ENCODE measurements around the gene TMEM273. TPM values are rescaled to one million over a fixed set of nuclear protein-coding genes. Genes with fewer than 3 reads are reported as not detected.

Gene TMEM273
- total RNA-seq, 1 experiment from 2014 or later = 0.09 TPM

DNA sequence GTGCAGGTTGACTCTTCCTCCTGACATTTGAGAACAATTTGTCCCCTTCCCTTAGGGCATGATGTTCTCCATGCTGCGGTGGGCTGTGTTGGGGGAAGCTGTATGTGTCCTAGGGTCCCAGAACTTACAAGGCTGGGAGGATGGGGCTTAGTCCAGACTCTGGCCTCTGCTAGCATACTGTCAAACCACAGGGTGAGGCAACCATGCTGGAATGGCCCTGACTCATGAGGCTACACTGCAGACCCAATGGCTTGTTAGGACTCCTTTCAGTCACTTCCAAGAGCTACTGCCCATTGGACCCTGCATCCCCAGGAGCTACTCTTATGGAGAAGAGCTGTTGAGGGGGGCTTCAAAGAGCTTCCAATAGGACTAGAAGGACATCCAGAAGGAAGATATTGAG, 34.2 kb downstream of the TMEM273 start (continued):
- TF ChIP-seq, protein P1, sequence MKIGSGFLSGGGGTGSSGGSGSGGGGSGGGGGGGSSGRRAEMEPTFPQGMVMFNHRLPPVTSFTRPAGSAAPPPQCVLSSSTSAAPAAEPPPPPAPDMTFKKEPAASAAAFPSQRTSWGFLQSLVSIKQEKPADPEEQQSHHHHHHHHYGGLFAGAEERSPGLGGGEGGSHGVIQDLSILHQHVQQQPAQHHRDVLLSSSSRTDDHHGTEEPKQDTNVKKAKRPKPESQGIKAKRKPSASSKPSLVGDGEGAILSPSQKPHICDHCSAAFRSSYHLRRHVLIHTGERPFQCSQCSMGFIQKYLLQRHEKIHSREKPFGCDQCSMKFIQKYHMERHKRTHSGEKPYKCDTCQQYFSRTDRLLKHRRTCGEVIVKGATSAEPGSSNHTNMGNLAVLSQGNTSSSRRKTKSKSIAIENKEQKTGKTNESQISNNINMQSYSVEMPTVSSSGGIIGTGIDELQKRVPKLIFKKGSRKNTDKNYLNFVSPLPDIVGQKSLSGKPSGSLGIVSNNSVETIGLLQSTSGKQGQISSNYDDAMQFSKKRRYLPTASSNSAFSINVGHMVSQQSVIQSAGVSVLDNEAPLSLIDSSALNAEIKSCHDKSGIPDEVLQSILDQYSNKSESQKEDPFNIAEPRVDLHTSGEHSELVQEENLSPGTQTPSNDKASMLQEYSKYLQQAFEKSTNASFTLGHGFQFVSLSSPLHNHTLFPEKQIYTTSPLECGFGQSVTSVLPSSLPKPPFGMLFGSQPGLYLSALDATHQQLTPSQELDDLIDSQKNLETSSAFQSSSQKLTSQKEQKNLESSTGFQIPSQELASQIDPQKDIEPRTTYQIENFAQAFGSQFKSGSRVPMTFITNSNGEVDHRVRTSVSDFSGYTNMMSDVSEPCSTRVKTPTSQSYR (CRISPR knock-in tag; IDR thresholded peaks at IDR 0.05) = no peak
- no peak for TF ChIP-seq TCF7 (CRISPR knock-in tag; IDR thresholded peaks at IDR 0.05; ENCODE audit: low read depth)
- TF ChIP-seq RORB (CRISPR knock-in tag; IDR thresholded peaks at IDR 0.05) = no peak
- TF ChIP-seq SMAD4 (CRISPR knock-in tag; IDR thresholded peaks at IDR 0.05) = no peak
- TF ChIP-seq GRHL2 (CRISPR knock-in tag; IDR thresholded peaks at IDR 0.05; ENCODE audit: insufficient replicate concordance, severe bottlenecking) = no peak
- TF ChIP-seq RELA (CRISPR knock-in tag; IDR thresholded peaks at IDR 0.05; ENCODE audit: borderline replicate concordance) = no peak
- TF ChIP-seq ZNF219 (CRISPR knock-in tag; IDR thresholded peaks at IDR 0.05; ENCODE audit: borderline replicate concordance) = no peak
- TF ChIP-seq ZNF416 (CRISPR knock-in tag; IDR thresholded peaks at IDR 0.05) = no peak
- TF ChIP-seq, protein P2, sequence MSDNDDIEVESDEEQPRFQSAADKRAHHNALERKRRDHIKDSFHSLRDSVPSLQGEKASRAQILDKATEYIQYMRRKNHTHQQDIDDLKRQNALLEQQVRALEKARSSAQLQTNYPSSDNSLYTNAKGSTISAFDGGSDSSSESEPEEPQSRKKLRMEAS (CRISPR knock-in tag; IDR thresholded peaks at IDR 0.05) = no peak
- TF ChIP-seq, protein P3, sequence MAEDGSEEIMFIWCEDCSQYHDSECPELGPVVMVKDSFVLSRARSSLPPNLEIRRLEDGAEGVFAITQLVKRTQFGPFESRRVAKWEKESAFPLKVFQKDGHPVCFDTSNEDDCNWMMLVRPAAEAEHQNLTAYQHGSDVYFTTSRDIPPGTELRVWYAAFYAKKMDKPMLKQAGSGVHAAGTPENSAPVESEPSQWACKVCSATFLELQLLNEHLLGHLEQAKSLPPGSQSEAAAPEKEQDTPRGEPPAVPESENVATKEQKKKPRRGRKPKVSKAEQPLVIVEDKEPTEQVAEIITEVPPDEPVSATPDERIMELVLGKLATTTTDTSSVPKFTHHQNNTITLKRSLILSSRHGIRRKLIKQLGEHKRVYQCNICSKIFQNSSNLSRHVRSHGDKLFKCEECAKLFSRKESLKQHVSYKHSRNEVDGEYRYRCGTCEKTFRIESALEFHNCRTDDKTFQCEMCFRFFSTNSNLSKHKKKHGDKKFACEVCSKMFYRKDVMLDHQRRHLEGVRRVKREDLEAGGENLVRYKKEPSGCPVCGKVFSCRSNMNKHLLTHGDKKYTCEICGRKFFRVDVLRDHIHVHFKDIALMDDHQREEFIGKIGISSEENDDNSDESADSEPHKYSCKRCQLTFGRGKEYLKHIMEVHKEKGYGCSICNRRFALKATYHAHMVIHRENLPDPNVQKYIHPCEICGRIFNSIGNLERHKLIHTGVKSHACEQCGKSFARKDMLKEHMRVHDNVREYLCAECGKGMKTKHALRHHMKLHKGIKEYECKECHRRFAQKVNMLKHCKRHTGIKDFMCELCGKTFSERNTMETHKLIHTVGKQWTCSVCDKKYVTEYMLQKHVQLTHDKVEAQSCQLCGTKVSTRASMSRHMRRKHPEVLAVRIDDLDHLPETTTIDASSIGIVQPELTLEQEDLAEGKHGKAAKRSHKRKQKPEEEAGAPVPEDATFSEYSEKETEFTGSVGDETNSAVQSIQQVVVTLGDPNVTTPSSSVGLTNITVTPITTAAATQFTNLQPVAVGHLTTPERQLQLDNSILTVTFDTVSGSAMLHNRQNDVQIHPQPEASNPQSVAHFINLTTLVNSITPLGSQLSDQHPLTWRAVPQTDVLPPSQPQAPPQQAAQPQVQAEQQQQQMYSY (CRISPR knock-in tag; IDR thresholded peaks at IDR 0.05) = no peak

DNA sequence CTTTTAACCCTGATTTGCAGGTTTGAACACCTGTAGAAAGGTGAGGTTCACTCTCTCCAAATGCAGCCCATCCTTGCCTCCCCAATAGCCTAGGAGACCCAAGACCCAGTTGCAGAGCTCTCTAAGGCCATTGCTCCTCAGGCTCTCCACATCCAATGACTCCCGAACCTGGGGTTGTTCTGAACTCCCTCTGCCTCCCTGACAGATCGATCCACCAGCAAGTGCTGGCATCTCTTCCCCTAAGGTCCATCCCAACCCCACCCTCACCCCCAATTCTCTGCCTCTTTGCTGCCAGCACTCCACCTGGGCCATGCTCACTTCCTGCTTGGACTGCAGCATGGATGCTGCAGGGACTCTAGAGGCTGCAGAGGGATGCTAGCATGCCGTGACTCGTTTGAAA, 35.1 kb downstream of the TMEM273 start:
- CTCF ChIA-PET = interaction anchor here (0.7 kb wide), 1 partner anchor 172 kb away, joined by 3 read pairs; no protein-coding TSS in a partner anchor
- DNase-seq (ENCODE audit: low spot score) (no peak), ATAC-seq (no peak)
- Mint-ChIP-seq H3K27ac (no peak overlapping the region), H3K9me3 (peaks cover 18% of the 10 kb centered on the region), H3K4me3 (no peak overlapping the region), H3K27me3 (ENCODE audit: low read depth) (no peaks in the 10 kb centered on the region), H3K36me3 (peaks cover 5% of the 10 kb centered on the region), H3K4me1 (peaks cover 10% of the 10 kb centered on the region)
- POLR2A ChIA-PET = no interaction called here
- TF ChIP-seq GRHL2 (CRISPR knock-in tag; IDR thresholded peaks at IDR 0.05; ENCODE audit: insufficient replicate concordance, severe bottlenecking) = no peak
- no peak for TF ChIP-seq RELA (CRISPR knock-in tag; IDR thresholded peaks at IDR 0.05; ENCODE audit: borderline replicate concordance)
- TF ChIP-seq, protein P4, sequence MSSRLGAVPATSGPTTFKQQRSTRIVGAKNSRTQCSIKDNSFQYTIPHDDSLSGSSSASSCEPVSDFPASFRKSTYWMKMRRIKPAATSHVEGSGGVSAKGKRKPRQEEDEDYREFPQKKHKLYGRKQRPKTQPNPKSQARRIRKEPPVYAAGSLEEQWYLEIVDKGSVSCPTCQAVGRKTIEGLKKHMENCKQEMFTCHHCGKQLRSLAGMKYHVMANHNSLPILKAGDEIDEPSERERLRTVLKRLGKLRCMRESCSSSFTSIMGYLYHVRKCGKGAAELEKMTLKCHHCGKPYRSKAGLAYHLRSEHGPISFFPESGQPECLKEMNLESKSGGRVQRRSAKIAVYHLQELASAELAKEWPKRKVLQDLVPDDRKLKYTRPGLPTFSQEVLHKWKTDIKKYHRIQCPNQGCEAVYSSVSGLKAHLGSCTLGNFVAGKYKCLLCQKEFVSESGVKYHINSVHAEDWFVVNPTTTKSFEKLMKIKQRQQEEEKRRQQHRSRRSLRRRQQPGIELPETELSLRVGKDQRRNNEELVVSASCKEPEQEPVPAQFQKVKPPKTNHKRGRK (CRISPR knock-in tag; IDR thresholded peaks at IDR 0.05; ENCODE audit: borderline replicate concordance) = no peak
- TF ChIP-seq CREB1 (CRISPR knock-in tag; IDR thresholded peaks at IDR 0.05) = no peak
- no peak for TF ChIP-seq SMAD3 (CRISPR knock-in tag; IDR thresholded peaks at IDR 0.05; ENCODE audit: borderline replicate concordance)
- TF ChIP-seq NFYB (CRISPR knock-in tag; conservative IDR thresholded peaks at IDR 0.05; ENCODE audit: low read depth) = no peak
- no peak for TF ChIP-seq SP1 (CRISPR knock-in tag; conservative IDR thresholded peaks at IDR 0.05)
- TF ChIP-seq, protein P5, sequence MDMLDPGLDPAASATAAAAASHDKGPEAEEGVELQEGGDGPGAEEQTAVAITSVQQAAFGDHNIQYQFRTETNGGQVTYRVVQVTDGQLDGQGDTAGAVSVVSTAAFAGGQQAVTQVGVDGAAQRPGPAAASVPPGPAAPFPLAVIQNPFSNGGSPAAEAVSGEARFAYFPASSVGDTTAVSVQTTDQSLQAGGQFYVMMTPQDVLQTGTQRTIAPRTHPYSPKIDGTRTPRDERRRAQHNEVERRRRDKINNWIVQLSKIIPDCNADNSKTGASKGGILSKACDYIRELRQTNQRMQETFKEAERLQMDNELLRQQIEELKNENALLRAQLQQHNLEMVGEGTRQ (CRISPR knock-in tag; IDR thresholded peaks at IDR 0.05) = no peak
- no peak for TF ChIP-seq ZNF138 (CRISPR knock-in tag; conservative IDR thresholded peaks at IDR 0.05)
- no peak for TF ChIP-seq SMAD4 (CRISPR knock-in tag; IDR thresholded peaks at IDR 0.05)
- no peak for TF ChIP-seq ZNF423 (CRISPR knock-in tag; IDR thresholded peaks at IDR 0.05)
- TF ChIP-seq ATF1 (CRISPR knock-in tag; IDR thresholded peaks at IDR 0.05) = no peak
- TF ChIP-seq, protein P1 (CRISPR knock-in tag; IDR thresholded peaks at IDR 0.05) = no peak
- TF ChIP-seq, protein P6, sequence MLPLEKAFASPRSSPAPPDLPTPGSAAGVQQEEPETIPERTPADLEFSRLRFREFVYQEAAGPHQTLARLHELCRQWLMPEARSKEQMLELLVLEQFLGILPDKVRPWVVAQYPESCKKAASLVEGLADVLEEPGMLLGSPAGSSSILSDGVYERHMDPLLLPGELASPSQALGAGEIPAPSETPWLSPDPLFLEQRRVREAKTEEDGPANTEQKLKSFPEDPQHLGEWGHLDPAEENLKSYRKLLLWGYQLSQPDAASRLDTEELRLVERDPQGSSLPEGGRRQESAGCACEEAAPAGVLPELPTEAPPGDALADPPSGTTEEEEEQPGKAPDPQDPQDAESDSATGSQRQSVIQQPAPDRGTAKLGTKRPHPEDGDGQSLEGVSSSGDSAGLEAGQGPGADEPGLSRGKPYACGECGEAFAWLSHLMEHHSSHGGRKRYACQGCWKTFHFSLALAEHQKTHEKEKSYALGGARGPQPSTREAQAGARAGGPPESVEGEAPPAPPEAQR (CRISPR knock-in tag; IDR thresholded peaks at IDR 0.05) = no peak
